ENCODE measurements around the gene CCBE1. TPM values are rescaled to one million over a fixed set of nuclear protein-coding genes. Genes with fewer than 3 reads are reported as not detected.

CCBE1 gene
- polyA plus RNA-seq, 1 donor from 2014 or later = 0.19 TPM

DNA sequence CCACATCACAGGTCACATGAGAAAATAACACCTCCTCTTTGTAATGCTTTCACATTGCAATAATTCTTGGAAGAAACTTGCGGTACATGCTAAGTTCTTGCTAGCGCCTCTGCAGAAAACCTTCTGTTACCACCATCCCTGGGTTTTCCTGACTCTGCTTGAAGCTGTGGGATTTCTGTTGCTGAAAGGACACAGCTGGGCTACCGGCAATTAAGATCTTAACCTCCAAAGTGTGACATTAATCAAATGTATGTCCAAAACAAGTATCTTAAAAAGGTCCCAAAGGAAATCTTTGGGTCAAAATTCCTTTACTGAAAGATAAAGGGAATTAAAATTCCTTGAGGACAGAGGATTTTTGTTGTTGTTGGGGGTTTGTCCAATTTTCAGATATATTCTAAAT, 7.5 kb downstream of the CCBE1 start:
- peaks cover 9% of the 10 kb centered on the region for H3K27me3 ChIP-seq (ENCODE audit: insufficient read depth, low read depth, low read length)
- no peaks in the 10 kb centered on the region for H3K36me3 ChIP-seq (ENCODE audit: insufficient read depth, low read length)
- TF ChIP-seq, protein P1, sequence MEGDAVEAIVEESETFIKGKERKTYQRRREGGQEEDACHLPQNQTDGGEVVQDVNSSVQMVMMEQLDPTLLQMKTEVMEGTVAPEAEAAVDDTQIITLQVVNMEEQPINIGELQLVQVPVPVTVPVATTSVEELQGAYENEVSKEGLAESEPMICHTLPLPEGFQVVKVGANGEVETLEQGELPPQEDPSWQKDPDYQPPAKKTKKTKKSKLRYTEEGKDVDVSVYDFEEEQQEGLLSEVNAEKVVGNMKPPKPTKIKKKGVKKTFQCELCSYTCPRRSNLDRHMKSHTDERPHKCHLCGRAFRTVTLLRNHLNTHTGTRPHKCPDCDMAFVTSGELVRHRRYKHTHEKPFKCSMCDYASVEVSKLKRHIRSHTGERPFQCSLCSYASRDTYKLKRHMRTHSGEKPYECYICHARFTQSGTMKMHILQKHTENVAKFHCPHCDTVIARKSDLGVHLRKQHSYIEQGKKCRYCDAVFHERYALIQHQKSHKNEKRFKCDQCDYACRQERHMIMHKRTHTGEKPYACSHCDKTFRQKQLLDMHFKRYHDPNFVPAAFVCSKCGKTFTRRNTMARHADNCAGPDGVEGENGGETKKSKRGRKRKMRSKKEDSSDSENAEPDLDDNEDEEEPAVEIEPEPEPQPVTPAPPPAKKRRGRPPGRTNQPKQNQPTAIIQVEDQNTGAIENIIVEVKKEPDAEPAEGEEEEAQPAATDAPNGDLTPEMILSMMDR (IDR thresholded peaks at IDR 0.05; ENCODE audit: poor library complexity, severe bottlenecking) = no peak
- TF ChIP-seq EZH2 (IDR thresholded peaks at IDR 0.05; ENCODE audit: borderline replicate concordance, insufficient read depth, low read length, poor library complexity, severe bottlenecking) (no peak), EP300 (conservative IDR thresholded peaks at IDR 0.05; ENCODE audit: poor library complexity, severe bottlenecking) (no peak), SMC3 (conservative IDR thresholded peaks at IDR 0.05; ENCODE audit: poor library complexity) (no peak), TAF1 (IDR thresholded peaks at IDR 0.05; ENCODE audit: low read depth) (no peak), MXI1 (conservative IDR thresholded peaks at IDR 0.05; ENCODE audit: poor library complexity, severe bottlenecking) (no peak), POLR2AphosphoS5 (IDR thresholded peaks at IDR 0.05) (no peak)
- TF ChIP-seq, protein P2, sequence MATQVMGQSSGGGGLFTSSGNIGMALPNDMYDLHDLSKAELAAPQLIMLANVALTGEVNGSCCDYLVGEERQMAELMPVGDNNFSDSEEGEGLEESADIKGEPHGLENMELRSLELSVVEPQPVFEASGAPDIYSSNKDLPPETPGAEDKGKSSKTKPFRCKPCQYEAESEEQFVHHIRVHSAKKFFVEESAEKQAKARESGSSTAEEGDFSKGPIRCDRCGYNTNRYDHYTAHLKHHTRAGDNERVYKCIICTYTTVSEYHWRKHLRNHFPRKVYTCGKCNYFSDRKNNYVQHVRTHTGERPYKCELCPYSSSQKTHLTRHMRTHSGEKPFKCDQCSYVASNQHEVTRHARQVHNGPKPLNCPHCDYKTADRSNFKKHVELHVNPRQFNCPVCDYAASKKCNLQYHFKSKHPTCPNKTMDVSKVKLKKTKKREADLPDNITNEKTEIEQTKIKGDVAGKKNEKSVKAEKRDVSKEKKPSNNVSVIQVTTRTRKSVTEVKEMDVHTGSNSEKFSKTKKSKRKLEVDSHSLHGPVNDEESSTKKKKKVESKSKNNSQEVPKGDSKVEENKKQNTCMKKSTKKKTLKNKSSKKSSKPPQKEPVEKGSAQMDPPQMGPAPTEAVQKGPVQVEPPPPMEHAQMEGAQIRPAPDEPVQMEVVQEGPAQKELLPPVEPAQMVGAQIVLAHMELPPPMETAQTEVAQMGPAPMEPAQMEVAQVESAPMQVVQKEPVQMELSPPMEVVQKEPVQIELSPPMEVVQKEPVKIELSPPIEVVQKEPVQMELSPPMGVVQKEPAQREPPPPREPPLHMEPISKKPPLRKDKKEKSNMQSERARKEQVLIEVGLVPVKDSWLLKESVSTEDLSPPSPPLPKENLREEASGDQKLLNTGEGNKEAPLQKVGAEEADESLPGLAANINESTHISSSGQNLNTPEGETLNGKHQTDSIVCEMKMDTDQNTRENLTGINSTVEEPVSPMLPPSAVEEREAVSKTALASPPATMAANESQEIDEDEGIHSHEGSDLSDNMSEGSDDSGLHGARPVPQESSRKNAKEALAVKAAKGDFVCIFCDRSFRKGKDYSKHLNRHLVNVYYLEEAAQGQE (IDR thresholded peaks at IDR 0.05; ENCODE audit: borderline replicate concordance) = no peak
- no peaks in the 10 kb centered on the region for H3K9me2 ChIP-seq (ENCODE audit: insufficient read depth, low read length)
- no peaks in the 10 kb centered on the region for H3K9me3 ChIP-seq (ENCODE audit: low read length)
- no peaks in the 10 kb centered on the region for H4K20me1 ChIP-seq (ENCODE audit: insufficient read depth)
- H2AFZ ChIP-seq (ENCODE audit: low read depth, low read length) = no peak overlapping the region
- H3K4me2 ChIP-seq (ENCODE audit: low read length) = no peak overlapping the region
- H3K4me3 ChIP-seq (ENCODE audit: low read length) = no peak overlapping the region
- H3F3A ChIP-seq (ENCODE audit: insufficient read depth, low read length, poor library complexity, severe bottlenecking) = no peaks in the 10 kb centered on the region
- no peaks in the 10 kb centered on the region for H3K79me2 ChIP-seq (replicated peaks; ENCODE audit: insufficient read depth, low read length)
- no peak overlapping the region for H3K27ac ChIP-seq (ENCODE audit: low read length)
- H3K9ac ChIP-seq (ENCODE audit: low read length) = no peak overlapping the region

DNA sequence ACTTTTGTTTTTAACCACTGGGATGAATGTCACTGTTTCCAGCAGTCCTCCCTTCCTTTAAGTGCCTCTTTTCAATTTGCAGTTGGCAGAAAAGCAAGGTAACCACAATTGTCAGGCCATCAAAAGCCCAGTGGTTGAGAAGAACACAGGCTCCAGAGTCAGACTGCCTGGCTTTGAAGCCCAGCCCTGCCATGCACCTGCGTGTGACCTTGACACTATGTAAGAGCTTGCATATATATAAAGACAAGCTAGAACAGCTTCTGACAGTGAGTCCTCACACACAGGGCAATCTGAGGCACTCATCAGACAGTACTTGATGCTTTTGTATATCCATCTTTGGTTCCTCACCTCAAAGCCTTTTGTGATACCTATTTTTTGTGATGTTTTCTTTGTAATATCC, 11.0 kb downstream of the CCBE1 start:
- Histone ChIP-seq H3F3A (ENCODE audit: insufficient read depth, low read length, poor library complexity, severe bottlenecking) (no peaks in the 10 kb centered on the region), H3K4me3 (ENCODE audit: low read length) (no peak overlapping the region), H4K20me1 (ENCODE audit: insufficient read depth) (no peaks in the 10 kb centered on the region), H3K36me3 (ENCODE audit: insufficient read depth, low read length) (no peaks in the 10 kb centered on the region), H3K9me3 (ENCODE audit: low read length) (no peaks in the 10 kb centered on the region), H3K9me2 (ENCODE audit: insufficient read depth, low read length) (no peaks in the 10 kb centered on the region), H2AFZ (ENCODE audit: low read depth, low read length) (no peak overlapping the region), H3K27me3 (ENCODE audit: insufficient read depth, low read depth, low read length) (no peaks in the 10 kb centered on the region), H3K27ac (ENCODE audit: low read length) (no peak overlapping the region), H3K79me2 (replicated peaks; ENCODE audit: insufficient read depth, low read length) (no peaks in the 10 kb centered on the region), H3K4me2 (ENCODE audit: low read length) (no peak overlapping the region), H3K9ac (ENCODE audit: low read length) (no peak overlapping the region)
- no peak for TF ChIP-seq EZH2 (IDR thresholded peaks at IDR 0.05; ENCODE audit: borderline replicate concordance, insufficient read depth, low read length, poor library complexity, severe bottlenecking)
- TF ChIP-seq, protein P2 (IDR thresholded peaks at IDR 0.05; ENCODE audit: borderline replicate concordance) = no peak
- TF ChIP-seq, protein P1 (IDR thresholded peaks at IDR 0.05; ENCODE audit: poor library complexity, severe bottlenecking) = no peak
- no peak for TF ChIP-seq EP300 (conservative IDR thresholded peaks at IDR 0.05; ENCODE audit: poor library complexity, severe bottlenecking)
